ENCODE measurements around the gene CCAR1.
"Not testable (repeated sequence)": the region's sequence is repeated elsewhere in the genome, so short reads cannot be mapped to it uniquely, and the experiment has no call there.

The CCAR1 gene

DNA sequence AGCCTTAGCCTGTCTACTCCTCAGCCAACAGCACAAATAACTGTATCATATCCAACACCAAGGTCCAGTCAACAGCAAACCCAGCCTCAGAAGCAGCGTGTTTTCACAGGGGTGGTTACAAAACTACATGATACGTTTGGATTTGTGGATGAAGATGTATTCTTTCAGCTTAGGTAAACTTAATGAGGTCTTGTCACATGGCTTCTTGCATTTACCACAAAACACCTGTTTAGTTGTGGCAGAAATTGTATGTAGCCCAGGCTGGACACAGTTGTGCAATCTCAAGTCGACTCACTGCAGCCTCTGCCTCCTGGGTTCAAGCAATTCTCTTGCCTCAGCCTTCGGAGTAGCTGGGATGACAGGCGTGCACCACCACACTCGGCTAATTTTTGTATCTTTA lies 21.4 kb downstream of the CCAR1 start:
- TF ChIP-seq, protein P1, sequence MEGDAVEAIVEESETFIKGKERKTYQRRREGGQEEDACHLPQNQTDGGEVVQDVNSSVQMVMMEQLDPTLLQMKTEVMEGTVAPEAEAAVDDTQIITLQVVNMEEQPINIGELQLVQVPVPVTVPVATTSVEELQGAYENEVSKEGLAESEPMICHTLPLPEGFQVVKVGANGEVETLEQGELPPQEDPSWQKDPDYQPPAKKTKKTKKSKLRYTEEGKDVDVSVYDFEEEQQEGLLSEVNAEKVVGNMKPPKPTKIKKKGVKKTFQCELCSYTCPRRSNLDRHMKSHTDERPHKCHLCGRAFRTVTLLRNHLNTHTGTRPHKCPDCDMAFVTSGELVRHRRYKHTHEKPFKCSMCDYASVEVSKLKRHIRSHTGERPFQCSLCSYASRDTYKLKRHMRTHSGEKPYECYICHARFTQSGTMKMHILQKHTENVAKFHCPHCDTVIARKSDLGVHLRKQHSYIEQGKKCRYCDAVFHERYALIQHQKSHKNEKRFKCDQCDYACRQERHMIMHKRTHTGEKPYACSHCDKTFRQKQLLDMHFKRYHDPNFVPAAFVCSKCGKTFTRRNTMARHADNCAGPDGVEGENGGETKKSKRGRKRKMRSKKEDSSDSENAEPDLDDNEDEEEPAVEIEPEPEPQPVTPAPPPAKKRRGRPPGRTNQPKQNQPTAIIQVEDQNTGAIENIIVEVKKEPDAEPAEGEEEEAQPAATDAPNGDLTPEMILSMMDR (IDR thresholded peaks at IDR 0.05; ENCODE audit: low read length, missing control alignments): no peak
- DNase-seq (ENCODE audit: low read depth): no peak
- H3K4me3 ChIP-seq (replicated peaks; ENCODE audit: low read depth, low read length): no peak overlapping the region

DNA sequence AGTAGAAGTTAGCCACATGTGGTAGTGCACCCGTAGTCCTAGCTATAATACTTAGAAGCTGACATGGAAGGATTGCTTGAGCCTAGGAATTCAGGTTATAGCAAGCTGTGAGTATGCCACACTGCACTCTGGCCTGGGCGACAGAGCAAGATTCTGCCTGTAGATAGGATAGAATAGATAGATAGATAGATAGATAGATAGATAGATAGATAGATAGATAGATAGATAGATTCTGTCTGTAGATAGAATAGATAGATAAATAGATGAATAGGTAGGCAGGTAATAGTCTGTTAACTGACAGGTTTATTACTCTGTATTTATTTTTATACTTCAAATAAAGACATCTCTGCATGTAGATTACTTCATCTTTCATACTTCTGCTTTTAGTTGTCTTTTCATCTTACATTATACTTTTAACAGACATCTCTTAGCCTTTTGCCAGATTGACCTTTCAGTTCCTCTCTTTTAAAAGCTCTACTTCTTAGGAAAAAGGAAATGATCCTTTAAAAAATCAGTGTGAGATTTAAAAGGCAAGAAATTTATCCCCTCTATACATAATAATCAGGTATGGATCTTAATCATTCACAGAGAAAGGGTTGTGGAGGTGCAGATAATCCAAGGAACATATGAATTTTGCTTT lies 31.8 kb downstream of the CCAR1 start:
- TF ChIP-seq, protein P1 (IDR thresholded peaks at IDR 0.05; ENCODE audit: low read length, missing control alignments): no peak

DNA sequence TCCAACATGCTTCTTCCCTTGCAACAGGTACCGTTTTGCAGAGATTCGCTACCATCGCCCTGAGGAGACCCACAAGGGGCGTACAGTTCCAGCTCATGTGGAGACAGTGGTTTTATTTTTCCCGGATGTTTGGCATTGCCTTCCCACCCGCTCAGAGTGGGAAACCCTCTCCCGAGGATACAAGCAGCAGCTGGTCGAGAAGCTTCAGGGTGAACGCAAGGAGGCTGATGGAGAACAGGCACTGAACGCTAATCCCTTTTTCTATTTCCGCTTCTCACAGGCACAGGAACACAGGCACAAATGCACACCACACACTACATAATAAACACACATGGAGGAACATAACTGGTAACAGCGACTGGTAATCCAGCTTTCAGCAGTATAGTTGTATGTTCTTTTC lies 35.2 kb downstream of the CCAR1 start:
- no peak for DNase-seq (ENCODE audit: low read depth)
- TF ChIP-seq, protein P1 (IDR thresholded peaks at IDR 0.05; ENCODE audit: low read length, missing control alignments): no peak
- H3K4me3 ChIP-seq (replicated peaks; ENCODE audit: low read depth, low read length): no peak overlapping the region

More for the DNA sequence above, 31.8 kb downstream of the CCAR1 start:
- H3K4me3 ChIP-seq (replicated peaks; ENCODE audit: low read depth, low read length): no peak overlapping the region
- DNase-seq (ENCODE audit: low read depth): no peak

DNA sequence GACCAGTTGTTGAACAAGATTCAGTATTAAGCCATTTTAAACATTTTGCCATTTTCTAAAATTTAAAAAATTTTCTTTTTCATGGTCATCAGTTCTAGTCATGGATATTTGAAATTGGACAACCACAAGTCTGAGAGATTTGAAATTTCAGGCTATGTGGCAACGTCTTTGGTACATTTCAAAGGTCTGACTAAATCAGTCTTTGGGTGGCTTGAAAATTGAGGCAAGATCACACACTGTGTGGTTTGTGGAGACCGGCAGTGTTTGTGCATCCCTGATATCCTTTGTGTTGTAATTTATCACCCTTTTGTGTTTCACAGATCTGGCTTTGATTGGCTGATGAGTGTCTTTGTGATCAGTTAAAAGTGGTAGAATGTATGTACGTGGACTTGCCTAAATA lies 35.7 kb downstream of the CCAR1 start:
- no peak for DNase-seq (ENCODE audit: low read depth)
- TF ChIP-seq, protein P1 (IDR thresholded peaks at IDR 0.05; ENCODE audit: low read length, missing control alignments): no peak
- no peak overlapping the region for H3K4me3 ChIP-seq (replicated peaks; ENCODE audit: low read depth, low read length)

DNA sequence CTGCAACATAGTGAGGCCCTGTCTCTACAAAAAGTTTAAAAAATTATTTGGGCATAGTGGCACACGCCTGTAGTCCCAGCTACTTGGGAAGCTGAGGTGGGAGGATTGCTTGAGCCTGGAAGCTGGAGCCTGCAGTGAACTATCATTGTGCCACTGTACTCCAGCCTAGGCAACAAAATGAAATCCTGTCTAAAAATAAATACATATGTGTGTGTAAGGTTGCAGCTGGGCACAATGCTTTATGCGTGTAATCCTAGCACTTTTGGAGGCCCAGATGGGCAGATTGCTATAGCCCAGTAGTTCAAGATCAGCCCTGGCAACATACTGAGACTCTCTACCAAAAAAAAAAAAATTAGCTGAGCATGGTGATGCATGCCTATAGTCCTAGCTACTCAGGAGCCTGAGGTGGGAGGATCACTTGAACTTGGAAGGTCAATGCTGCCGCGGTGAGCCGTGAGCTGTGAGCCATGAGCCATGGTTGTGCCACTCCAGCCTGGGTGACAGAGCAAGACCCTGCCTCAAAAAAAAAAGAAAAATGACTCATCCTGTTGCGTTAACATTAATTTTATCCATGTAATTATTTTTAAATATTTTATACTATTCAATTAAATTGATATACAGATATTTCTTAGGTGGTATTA lies 38.3 kb downstream of the CCAR1 start:
- TF ChIP-seq, protein P1 (IDR thresholded peaks at IDR 0.05; ENCODE audit: low read length, missing control alignments): no peak
- DNase-seq (ENCODE audit: low read depth): no peak
- no peak overlapping the region for H3K4me3 ChIP-seq (replicated peaks; ENCODE audit: low read depth, low read length)

DNA sequence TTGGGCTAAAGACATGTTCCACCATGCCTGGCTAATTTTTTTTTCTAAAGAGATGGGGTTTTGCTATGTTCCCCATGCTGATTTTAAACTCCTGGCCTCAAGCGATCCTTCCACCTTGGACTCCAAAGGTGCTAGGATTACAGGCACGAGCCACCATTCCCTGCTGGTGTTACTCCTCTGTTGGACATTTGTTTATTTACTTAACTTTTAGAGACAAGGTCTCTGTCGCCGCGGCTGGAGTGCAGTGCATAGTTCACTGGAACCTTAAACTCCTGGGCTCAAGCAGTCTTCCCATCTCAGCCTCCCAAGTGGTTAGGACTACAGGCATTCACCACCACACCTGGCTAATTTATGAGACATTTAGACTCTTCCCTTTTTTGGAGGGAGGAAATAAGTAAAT lies 38.9 kb downstream of the CCAR1 start:
- TF ChIP-seq, protein P1 (IDR thresholded peaks at IDR 0.05; ENCODE audit: low read length, missing control alignments): no peak
- H3K4me3 ChIP-seq (replicated peaks; ENCODE audit: low read depth, low read length): no peak overlapping the region
- DNase-seq (ENCODE audit: low read depth): no peak

DNA sequence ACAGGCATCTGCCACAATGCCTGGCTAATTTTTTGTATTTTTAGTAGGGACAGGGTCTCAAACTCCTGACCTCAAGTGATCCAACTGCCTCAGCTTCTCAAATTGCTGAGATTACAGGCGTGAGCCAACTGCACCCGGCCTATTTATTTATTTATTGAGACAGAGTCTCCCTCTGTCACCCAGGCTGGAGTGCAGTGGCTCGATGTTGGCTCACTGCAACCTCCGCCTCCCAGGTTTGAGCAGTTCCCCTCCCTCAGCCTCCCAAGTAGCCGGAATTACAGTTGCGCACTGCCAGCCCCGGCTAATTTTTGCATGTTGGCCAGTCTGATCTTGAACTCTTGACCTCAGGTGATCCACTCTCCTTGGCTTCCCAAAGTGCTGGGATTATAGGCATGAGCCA lies 46.4 kb downstream of the CCAR1 start:
- DNase-seq (ENCODE audit: low read depth); H3K4me3 ChIP-seq (replicated peaks; ENCODE audit: low read depth, low read length): not testable (repeated sequence)
